HG02938 (cell line): ENCODE measurements around the gene SUV39H1.

Source experiments
- ATAC-seq: cut with Tn5 transposase; IDR thresholded peaks from one replicate; pipeline ENCODE4 v1.9.1; 2021; ENCODE audit warnings: mild to moderate bottlenecking, moderate library complexity; ENCODE audit not compliant: unreplicated experiment

SUV39H1 gene

DNA sequence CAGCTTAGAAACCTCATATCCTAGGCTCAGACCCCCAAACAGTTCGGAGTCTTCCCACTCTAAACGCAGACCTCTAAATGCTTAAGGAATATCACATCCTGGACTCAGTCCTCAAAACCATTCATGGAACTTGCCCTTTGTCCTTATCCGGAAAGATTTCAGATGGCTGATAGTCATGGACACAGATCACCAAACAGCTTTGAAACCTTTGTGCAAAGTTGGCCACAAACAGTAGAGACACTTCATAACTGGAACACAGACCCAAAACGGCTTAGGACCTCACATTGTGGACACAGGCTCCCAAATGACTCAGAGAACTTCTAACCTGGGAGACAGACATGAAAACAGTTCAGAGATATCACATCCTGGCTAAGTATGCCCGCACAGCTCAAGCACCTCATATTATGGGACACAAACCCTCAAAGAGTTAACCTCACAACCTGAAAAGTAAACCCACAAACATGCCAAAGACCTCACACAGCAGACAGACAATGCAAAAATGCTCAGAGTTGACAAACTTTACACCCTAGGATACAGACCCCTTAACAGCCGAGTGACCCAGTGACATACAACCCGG, 15.5 kb downstream of the SUV39H1 start:
- no peak for ATAC-seq

DNA sequence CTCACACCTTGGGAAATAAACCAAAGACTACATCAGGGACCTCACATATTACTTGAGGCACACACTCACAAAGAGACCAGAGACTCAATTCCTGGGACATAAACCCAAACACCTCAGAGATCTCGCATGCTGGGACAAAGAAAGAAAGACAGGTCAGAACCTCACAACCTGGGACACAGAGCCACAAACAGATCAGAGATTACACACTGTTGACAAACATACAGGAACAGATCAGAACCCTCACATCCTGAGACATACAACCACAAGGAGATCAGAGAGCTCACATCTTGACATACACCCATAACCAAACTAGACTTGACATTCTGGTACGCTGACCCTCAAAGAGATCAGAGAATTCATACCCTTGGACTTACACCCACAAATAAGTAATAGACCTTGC, 17.3 kb downstream of the SUV39H1 start:
- no peak for ATAC-seq

GRCh38 chrX:48714573-48714972, 18.0 kb downstream of the SUV39H1 start:
- no peak for ATAC-seq

GRCh38 chrX:48715072-48715471, 18.5 kb downstream of the SUV39H1 start:
- ATAC-seq: no peak

DNA sequence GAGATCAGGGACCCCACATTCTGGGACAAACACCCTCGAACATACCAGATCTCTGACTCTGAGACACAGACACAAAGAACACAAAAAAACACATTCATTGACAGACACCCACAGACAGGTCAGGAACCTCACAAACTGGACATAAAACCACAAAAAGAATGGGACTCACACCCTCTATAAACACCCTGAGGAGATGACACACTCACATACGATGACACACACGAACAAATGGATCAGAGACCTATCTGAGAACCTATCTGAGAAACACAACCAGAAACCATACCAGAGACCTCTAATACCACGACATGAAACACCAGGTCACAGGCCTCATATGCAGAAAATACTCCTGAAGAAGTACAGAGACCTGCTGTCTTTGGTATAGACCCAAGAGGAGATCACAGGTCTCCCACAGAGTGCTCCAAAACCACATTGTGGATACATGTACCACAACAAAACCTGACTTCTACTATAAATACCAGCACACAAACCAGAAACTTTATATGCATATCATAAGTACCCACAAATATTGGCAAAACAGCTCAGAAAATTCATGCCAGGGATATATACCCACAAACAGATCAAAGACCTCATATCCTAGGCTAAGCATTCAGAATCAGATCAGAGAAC, 19.5 kb downstream of the SUV39H1 start:
- ATAC-seq: no peak

GRCh38 chrX:48719958-48720357, 23.4 kb downstream of the SUV39H1 start:
- no peak for ATAC-seq

- no peak for ATAC-seq
These were observed 24.2 kb downstream of the SUV39H1 start for GRCh38 chrX:48720577-48721250.

DNA sequence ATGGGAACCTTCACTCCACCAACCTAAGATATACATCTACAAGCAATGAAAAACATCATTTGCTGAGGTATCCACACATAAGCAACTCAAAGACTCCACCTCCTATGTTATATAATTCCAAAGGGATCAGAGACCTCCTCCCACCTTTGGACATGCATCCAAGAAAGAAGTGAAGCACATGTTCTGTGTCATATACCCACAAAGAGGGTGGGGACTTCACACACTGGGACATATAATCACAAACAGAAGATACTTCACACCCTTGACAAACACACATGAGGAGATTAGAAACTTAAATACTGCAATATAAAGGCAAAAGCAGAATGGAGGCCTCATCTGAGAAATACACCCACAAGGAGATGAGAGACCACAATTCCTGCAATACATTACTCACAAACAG, 25.4 kb downstream of the SUV39H1 start:
- no peak for ATAC-seq

DNA sequence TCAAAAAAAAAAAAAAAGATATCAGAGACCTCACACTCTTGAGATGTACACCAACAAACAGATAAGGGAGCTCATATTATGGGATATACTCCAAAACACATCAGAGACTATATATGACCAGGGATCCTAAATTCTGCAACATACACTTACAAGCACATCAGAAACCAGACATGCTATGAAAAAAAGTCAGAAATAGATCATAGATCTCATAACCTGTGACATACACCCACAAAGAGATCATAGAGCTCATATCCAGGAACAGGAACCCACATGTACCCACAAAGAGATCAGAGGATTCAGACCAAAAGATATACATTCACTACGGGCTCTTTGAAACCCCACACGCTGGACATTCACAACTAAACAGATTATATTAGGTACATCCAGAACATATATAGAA, 30.1 kb downstream of the SUV39H1 start:
- no peak for ATAC-seq

DNA sequence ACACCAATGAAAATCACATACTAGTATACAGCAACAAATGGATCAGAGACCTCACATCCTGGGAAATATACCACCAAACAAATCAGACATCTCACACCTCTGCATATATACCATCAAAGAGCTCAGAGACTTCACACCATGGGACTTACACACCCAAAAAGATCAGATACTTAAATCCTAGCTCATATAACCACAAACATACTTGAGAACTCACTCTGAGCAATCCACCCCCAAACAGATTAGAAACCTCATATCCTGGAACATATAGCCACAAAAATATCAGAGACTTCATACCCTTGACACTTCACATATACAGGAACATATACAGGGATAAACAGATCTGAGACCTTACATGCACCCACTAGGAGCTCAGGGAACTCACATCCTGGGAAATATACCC, 32.1 kb downstream of the SUV39H1 start:
- no peak for ATAC-seq

GRCh38 chrX:48736303-48736702, 39.8 kb downstream of the SUV39H1 start:
- no peak for ATAC-seq

DNA sequence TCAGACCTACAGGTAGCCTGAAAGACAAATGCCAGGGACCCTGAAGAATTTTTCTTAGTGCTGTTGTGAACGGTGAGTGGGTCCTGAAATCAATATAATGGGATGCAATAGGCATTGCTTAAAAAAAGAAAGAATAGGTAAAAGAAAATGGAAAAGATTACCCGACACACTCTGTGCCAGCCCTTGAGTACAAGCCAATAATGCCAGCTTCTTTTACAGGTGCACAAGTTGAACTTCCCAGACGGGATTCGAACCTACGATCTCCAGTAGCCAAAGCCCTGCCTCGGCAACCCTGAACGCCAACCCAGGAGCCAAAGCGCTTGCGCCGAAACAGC, 40.3 kb downstream of the SUV39H1 start:
- ATAC-seq: no peak

DNA sequence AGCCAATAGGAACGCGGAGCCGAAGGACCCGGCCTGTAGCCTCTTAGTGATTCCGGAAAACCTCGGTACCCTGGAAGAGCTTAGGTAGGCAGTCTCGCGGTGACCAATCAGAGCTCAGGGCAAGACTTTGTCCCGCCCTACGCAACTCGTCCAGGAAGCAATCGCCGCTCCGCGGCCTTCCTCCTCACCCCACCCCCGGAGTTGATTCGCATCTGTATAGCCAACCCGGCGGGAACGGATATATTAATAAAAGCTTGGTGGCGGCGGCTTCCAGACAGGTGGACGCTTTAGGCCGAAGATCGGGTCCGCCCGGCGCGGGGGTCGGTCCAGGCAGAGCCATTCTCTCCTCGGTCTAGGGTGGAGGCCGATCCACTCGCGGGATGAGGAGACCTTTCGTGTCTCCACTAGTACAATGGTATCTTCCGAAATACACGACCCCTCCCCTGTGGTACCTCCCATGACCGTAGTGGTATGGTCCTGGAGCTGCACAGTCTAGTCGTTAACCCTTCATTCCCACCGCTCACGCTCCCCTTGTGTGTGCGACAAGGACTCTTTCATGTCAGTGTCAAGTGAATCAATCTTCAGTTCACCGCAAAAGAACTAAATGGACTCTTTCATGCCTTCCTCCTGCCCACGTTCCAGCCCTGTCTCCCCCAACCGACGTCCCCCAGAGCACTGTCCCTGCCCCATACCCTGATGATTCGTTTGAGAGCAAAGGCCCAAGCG, 40.8 kb downstream of the SUV39H1 start:
- ATAC-seq: peak; percentile 96

GRCh38 chrX:48737940-48738339, 41.4 kb downstream of the SUV39H1 start:
- ATAC-seq: no peak

- ATAC-seq: no peak
These were observed 45.3 kb downstream of the SUV39H1 start for GRCh38 chrX:48741834-48742233.

GRCh38 chrX:48745222-48745621, 48.7 kb downstream of the SUV39H1 start:
- no peak for ATAC-seq

DNA sequence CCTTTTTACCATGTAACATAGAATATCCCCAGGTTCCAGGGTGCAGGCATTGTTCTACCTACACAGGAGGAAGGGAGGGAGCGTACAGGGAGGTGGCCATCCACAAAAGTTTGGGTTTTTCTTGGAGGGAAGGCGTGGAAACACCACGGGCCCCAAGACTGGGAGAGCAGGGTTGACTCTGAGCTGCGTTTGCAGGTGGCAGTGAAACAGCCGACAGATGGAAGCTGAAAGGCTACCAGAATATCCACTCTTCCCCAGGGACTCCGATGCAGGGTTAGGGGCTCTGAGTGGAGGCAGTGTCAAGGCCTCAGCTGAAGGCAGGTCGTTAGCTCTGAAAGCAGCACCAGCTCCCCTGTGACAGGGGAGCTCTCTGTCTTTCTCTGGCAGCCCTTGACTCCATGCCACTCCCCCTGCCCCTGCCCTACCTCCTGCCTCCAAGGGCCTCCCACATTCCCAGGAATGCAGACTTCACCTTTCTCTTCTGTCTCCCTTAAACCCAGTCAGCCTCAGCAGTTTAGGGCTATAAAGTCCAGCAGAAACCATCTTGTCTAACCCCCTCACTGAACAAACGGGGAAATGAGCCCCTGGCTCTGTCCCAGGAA, 51.0 kb downstream of the SUV39H1 start:
- ATAC-seq: no peak

- ATAC-seq: no peak
These were observed 52.6 kb downstream of the SUV39H1 start for GRCh38 chrX:48749182-48749581.

- no peak for ATAC-seq
These were observed 54.8 kb downstream of the SUV39H1 start for GRCh38 chrX:48751343-48751742.

GRCh38 chrX:48752498-48752897, 56.0 kb downstream of the SUV39H1 start:
- no peak for ATAC-seq

- no peak for ATAC-seq
These were observed 57.2 kb downstream of the SUV39H1 start for GRCh38 chrX:48753708-48754228.
